ENCODE data around the gene JAK1. TPM values are rescaled to one million over a fixed set of nuclear protein-coding genes. Genes with fewer than 3 reads are reported as not detected.

Gene JAK1
- total and polyA plus RNA-seq, 2 of the 8 experiments (the other 6 are each of a cell fraction or from before 2014, with no cell fraction given) = 7.8 to 24.5 TPM

GRCh38 chr1:64848803-64849202, 117.5 kb downstream of the JAK1 start:
- H2AK5ac ChIP-seq (ENCODE audit: low read depth, low read length) = no peak overlapping the region
- no peak overlapping the region for H4K8ac ChIP-seq (ENCODE audit: extremely low read depth, insufficient read depth, low read length)
- no peak overlapping the region for H3K4me2 ChIP-seq (ENCODE audit: insufficient read depth in 1 of 2, low read depth in 2 of 2, low read length in 2 of 2)
- H3K56ac ChIP-seq (replicated peaks; ENCODE audit: insufficient read length, low read depth, low read length) = no peak overlapping the region
- H2AFZ ChIP-seq (ENCODE audit: low read length) = no peak overlapping the region
- H3K27me3 ChIP-seq (replicated peaks in 1 of 4; ENCODE audit: control insufficient read depth in 3 of 4, extremely low read depth in 1 of 4, insufficient read depth in 3 of 4, low read length in 3 of 4) = no peaks in the 10 kb centered on the region
- H4K5ac ChIP-seq (ENCODE audit: insufficient read length, low read depth, low read length) = no peak overlapping the region
- no peak overlapping the region for H3K18ac ChIP-seq (ENCODE audit: extremely low read depth, low read length)
- no peaks in the 10 kb centered on the region for H3K79me1 ChIP-seq (ENCODE audit: low read depth, low read length)
- no peak overlapping the region for H3K14ac ChIP-seq (ENCODE audit: insufficient read length)
- no peak for FAIRE-seq
- 92% methylated on average over 4 of the region's 4 CpGs; no CpG with 5 or more reads in 1 of the 2 experiments for WGBS, 2 experiments (ENCODE audit: extremely low coverage in 1 of 2, insufficient coverage in 1 of 2, insufficient read length in 1 of 2, insufficient replicate concordance in 2 of 2, low coverage in 1 of 2, low lambda C conversion rate in 2 of 2, missing lambda C conversion rate in 1 of 2)
- no peak overlapping the region for H3K9ac ChIP-seq (replicated peaks in 1 of 4; ENCODE audit: extremely low read depth in 1 of 4, low read depth in 3 of 4, low read length in 3 of 4)
- H3K23ac ChIP-seq (ENCODE audit: insufficient read length) = no peak overlapping the region
- TF ChIP-seq SAP30 (IDR thresholded peaks at IDR 0.05; ENCODE audit: insufficient read depth, insufficient replicate concordance, low read length) = no peak
- TF ChIP-seq BACH1 (IDR thresholded peaks at IDR 0.05; ENCODE audit: low read length) = no peak
- no peak for TF ChIP-seq SP1 (IDR thresholded peaks at IDR 0.05; ENCODE audit: low read depth, low read length)
- no peak for TF ChIP-seq GTF2F1 (IDR thresholded peaks at IDR 0.05; ENCODE audit: borderline replicate concordance, low read depth, low read length)
- no peak for TF ChIP-seq SP2 (IDR thresholded peaks at IDR 0.05; ENCODE audit: low read length)
- no peak for TF ChIP-seq E2F6 (IDR thresholded peaks at IDR 0.05)
- no peak for TF ChIP-seq SIX5 (IDR thresholded peaks at IDR 0.05; ENCODE audit: low read depth, low read length)
- H3K36me3 ChIP-seq (ENCODE audit: control insufficient read depth in 2 of 4, insufficient read depth in 4 of 4, low read length in 3 of 4) = no peaks in the 10 kb centered on the region; a peak in 1 of 8 replicates
- H2BK20ac ChIP-seq (ENCODE audit: low read length) = no peak overlapping the region
- H3K4ac ChIP-seq (replicated peaks; ENCODE audit: insufficient read length, low read depth, low read length) = no peak overlapping the region
- H3K4me1 ChIP-seq (replicated peaks in 1 of 4; ENCODE audit: control insufficient read depth in 3 of 4, insufficient read depth in 4 of 4, low read length in 3 of 4) = no peaks in the 10 kb centered on the region
- H3K23me2 ChIP-seq (ENCODE audit: low read depth, low read length) = no peaks in the 10 kb centered on the region
- H3K4me3 ChIP-seq (ENCODE audit: extremely low read depth in 1 of 4, insufficient read depth in 2 of 4, low read depth in 3 of 4, low read length in 4 of 4) = no peak overlapping the region
- DNase-seq (ENCODE audit: low read depth in 1 of 2, low spot score in 2 of 2) = no peak
- no peak overlapping the region for H2BK12ac ChIP-seq (ENCODE audit: low read depth, low read length)
- H2BK5ac ChIP-seq (ENCODE audit: low read depth, low read length) = no peak overlapping the region
- POLR2A ChIA-PET (ENCODE audit: partially characterized antibody) = no interaction called here
- CTCF ChIA-PET (ENCODE audit: partially characterized antibody) = interaction anchor here (1.4 to 2.6 kb wide), 3 partner anchors 10 to 14 kb away, joined by 3 to 10 read pairs (median 8); no protein-coding TSS in a partner anchor
- H2BK120ac ChIP-seq (replicated peaks; ENCODE audit: low read depth, low read length) = no peak overlapping the region
- H3K79me2 ChIP-seq (ENCODE audit: control insufficient read depth in 1 of 2, insufficient read depth in 2 of 2, low read length in 2 of 2) = no peaks in the 10 kb centered on the region
- H4K20me1 ChIP-seq (replicated peaks in 1 of 2; ENCODE audit: control insufficient read depth in 1 of 2, insufficient read depth in 2 of 2, low read length in 2 of 2) = peaks cover 0 to 2% of the 10 kb centered on the region in 2 experiments
- no peaks in the 10 kb centered on the region for H3K9me3 ChIP-seq (ENCODE audit: insufficient read depth in 2 of 2, low read depth in 1 of 2, low read length in 1 of 2)
- no peak overlapping the region for H3K27ac ChIP-seq (ENCODE audit: low read depth, low read length)
- H4K91ac ChIP-seq (replicated peaks; ENCODE audit: insufficient read length, low read length) = no peak overlapping the region
- no peak overlapping the region for H2BK15ac ChIP-seq (ENCODE audit: low read length)

Data from H1 (cell line).